Activated naive CD8-positive, alpha-beta T cell treated with anti-CD3 and anti-CD28 coated beads for 36 hours (primary cell): Measurements from ENCODE around the gene TRPV5. TPM values are rescaled to one million over a fixed set of nuclear protein-coding genes. Genes with fewer than 3 reads are reported as not detected.

ENCODE experiments used
- DNase-seq: peaks from one replicate; pipeline ENCODE4 v3.0.0; 2021
- H3K27ac Mint-ChIP-seq: one replicate; pipeline ENCODE4 v1.8.0; 2022; ENCODE audit warnings: mild to moderate bottlenecking, moderate library complexity, mixed read lengths
- H3K27me3 Mint-ChIP-seq: one replicate; pipeline ENCODE4 v1.8.0; 2022; ENCODE audit warnings: mild to moderate bottlenecking, mixed read lengths
- H3K36me3 Mint-ChIP-seq: one replicate; pipeline ENCODE4 v1.8.0; 2021; ENCODE audit warnings: mild to moderate bottlenecking, mixed read lengths
- H3K4me1 Mint-ChIP-seq: one replicate; pipeline ENCODE4 v1.8.0; 2021; ENCODE audit warnings: mixed read lengths
- H3K4me3 Mint-ChIP-seq: one replicate; pipeline ENCODE4 v1.8.0; 2022; ENCODE audit warnings: mild to moderate bottlenecking, moderate library complexity, mixed read lengths
- H3K9me3 Mint-ChIP-seq: one replicate; pipeline ENCODE4 v1.8.0; 2022; ENCODE audit warnings: mixed read lengths
- total RNA-seq, 2 experiments: library from RNA; stranded (reverse); gene quantifications; one replicate each; pipeline ENCODE4 v1.2.3, GENCODE V29; 2021

Gene TRPV5
- total RNA-seq, 2 experiments from 2014 or later, result not detected

- Mint-ChIP-seq H3K4me1 (no peaks in the 10 kb centered on the region), H3K4me3 (no peak overlapping the region), H3K27me3 (peaks cover 3% of the 10 kb centered on the region), H3K36me3 (no peaks in the 10 kb centered on the region), H3K27ac (no peak overlapping the region), H3K9me3 (no peaks in the 10 kb centered on the region)
- DNase-seq, result no peak
Observed at GRCh38 chr7:142892951-142893350, 40.6 kb downstream of the TRPV5 start.

GRCh38 chr7:142891490-142892082 lies 42.0 kb downstream of the TRPV5 start:
- DNase-seq, result no peak
- no peak overlapping the region for H3K4me3 Mint-ChIP-seq
- no peaks in the 10 kb centered on the region for H3K4me1 Mint-ChIP-seq
- H3K9me3 Mint-ChIP-seq, result no peaks in the 10 kb centered on the region
- H3K27me3 Mint-ChIP-seq, result peaks cover 3% of the 10 kb centered on the region
- no peak overlapping the region for H3K27ac Mint-ChIP-seq
- H3K36me3 Mint-ChIP-seq, result no peaks in the 10 kb centered on the region

- Mint-ChIP-seq H3K4me3 (no peak overlapping the region), H3K4me1 (no peaks in the 10 kb centered on the region), H3K27me3 (peaks cover 2% of the 10 kb centered on the region), H3K9me3 (no peaks in the 10 kb centered on the region), H3K36me3 (no peaks in the 10 kb centered on the region), H3K27ac (no peak overlapping the region)
- DNase-seq, result no peak
Observed at GRCh38 chr7:142890874-142891485, 42.6 kb downstream of the TRPV5 start.

DNA sequence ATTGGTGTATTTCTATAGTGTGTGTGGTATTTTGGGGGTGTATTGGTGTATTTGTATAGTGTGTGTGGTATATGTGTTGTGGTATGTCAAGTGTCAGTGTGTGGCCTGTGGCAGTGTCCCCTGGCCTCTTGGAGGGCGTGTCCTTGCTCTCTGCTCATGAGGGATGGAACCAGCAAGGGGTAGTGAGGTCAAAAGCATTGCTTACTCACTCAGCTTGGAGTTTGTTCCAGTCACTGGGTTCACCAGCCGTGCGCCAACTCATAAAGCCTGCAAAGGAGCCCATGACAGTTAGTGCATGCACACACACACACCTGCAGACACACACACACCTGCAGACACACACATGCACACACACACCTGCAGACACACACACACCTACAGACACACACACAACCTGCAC lies 43.7 kb downstream of the TRPV5 start:
- Mint-ChIP-seq H3K36me3 (no peaks in the 10 kb centered on the region), H3K9me3 (no peaks in the 10 kb centered on the region), H3K4me1 (no peaks in the 10 kb centered on the region), H3K27ac (no peak overlapping the region), H3K27me3 (no peaks in the 10 kb centered on the region), H3K4me3 (no peak overlapping the region)
- DNase-seq, result no peak

GRCh38 chr7:142887282-142888015 lies 46.1 kb downstream of the TRPV5 start:
- DNase-seq, result no peak
- no peaks in the 10 kb centered on the region for H3K27me3 Mint-ChIP-seq
- H3K4me3 Mint-ChIP-seq, result no peak overlapping the region
- no peak overlapping the region for H3K27ac Mint-ChIP-seq
- H3K9me3 Mint-ChIP-seq, result no peaks in the 10 kb centered on the region
- H3K4me1 Mint-ChIP-seq, result no peaks in the 10 kb centered on the region
- H3K36me3 Mint-ChIP-seq, result no peaks in the 10 kb centered on the region

DNA sequence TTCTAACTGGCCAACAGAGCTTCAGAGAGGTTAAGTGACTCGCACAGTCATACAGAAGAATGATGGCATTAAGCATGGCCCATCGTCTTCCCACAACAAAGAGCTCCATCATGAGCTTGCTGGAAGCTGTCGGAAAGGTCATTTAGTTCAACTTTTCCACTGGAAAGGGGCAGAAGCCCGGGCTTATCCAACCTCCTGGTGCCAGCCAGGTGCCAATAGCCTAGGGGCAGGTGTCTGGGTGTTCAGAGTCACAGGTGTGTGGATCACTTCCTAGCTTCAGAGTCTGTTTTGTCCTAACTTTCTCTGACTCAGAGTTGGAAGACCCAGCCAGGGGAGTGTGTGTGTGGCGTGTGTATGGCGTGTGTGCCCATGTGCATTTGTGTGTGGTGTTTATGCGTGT lies 46.7 kb downstream of the TRPV5 start:
- Mint-ChIP-seq H3K36me3 (no peaks in the 10 kb centered on the region), H3K27me3 (no peaks in the 10 kb centered on the region), H3K4me3 (no peak overlapping the region), H3K4me1 (no peaks in the 10 kb centered on the region), H3K9me3 (no peaks in the 10 kb centered on the region), H3K27ac (no peak overlapping the region)
- no peak for DNase-seq

GRCh38 chr7:142885311-142886230 lies 48.0 kb downstream of the TRPV5 start, which contains the start of gene TRPV6:
Gene TRPV6 (minus strand): TSS chr7:142885745.
- H3K4me3 Mint-ChIP-seq, result no peak within 1 kb of the TSS
- no peaks in the 10 kb centered on the region for H3K4me1 Mint-ChIP-seq
- H3K27me3 Mint-ChIP-seq, result no peaks in the 10 kb centered on the region
- no peaks in the 10 kb centered on the region for H3K9me3 Mint-ChIP-seq
- no peak for DNase-seq
- no peaks in the 10 kb centered on the region for H3K36me3 Mint-ChIP-seq
- no peak within 1 kb of the TSS for H3K27ac Mint-ChIP-seq

DNA sequence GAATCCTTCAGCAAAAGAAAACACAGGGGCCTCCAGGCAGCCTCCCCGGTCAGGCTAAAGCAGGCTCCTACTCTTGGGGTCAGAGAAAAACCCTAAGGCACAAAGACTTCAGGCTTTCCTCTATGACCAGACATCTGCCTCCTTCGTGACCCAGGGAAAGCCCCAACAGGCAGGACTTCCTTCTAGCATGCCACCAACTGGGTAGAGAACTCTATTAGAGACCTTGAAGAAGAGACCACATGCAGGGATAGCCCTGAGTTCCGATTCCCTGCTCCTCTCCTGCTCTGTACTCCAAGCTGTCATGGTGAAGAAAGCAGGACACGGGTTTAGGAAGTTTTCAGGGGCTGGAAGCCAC lies 49.3 kb downstream of the TRPV5 start:
- H3K9me3 Mint-ChIP-seq, result no peaks in the 10 kb centered on the region
- no peak overlapping the region for H3K27ac Mint-ChIP-seq
- no peak overlapping the region for H3K4me3 Mint-ChIP-seq
- no peaks in the 10 kb centered on the region for H3K27me3 Mint-ChIP-seq
- no peaks in the 10 kb centered on the region for H3K36me3 Mint-ChIP-seq
- no peaks in the 10 kb centered on the region for H3K4me1 Mint-ChIP-seq
- DNase-seq, result no peak

- no peak for DNase-seq
- no peak overlapping the region for H3K4me3 Mint-ChIP-seq
- no peaks in the 10 kb centered on the region for H3K27me3 Mint-ChIP-seq
- H3K4me1 Mint-ChIP-seq, result no peaks in the 10 kb centered on the region
- no peaks in the 10 kb centered on the region for H3K9me3 Mint-ChIP-seq
- H3K27ac Mint-ChIP-seq, result no peak overlapping the region
- H3K36me3 Mint-ChIP-seq, result no peaks in the 10 kb centered on the region
Observed at GRCh38 chr7:142883571-142884285, 49.8 kb downstream of the TRPV5 start.

DNA sequence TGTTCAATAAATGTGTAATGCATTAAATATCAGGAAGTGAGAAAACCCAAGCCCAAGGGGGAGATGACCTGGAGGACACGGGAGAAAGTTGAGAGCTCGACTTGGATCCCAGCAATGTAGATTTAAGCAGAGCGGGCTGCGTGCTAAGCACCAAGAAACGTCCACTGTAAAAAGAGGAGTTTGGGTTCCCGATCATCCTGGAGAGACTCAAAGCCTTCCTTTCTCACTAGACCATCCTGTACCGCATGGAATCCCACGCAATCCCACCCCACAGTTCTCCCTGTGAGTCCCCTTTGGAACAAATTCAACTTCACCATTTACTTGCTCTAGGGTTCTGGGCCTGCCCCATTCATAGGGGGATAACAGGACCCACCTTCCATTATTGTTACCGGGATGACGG lies 50.4 kb downstream of the TRPV5 start:
- Mint-ChIP-seq H3K27me3 (no peaks in the 10 kb centered on the region), H3K27ac (no peak overlapping the region), H3K9me3 (no peaks in the 10 kb centered on the region), H3K4me1 (no peaks in the 10 kb centered on the region), H3K4me3 (no peak overlapping the region), H3K36me3 (peaks cover 1% of the 10 kb centered on the region)
- no peak for DNase-seq

GRCh38 chr7:142882338-142882678 lies 51.2 kb downstream of the TRPV5 start:
- no peak for DNase-seq
- peaks cover 1% of the 10 kb centered on the region for H3K36me3 Mint-ChIP-seq
- no peak overlapping the region for H3K27ac Mint-ChIP-seq

DNA sequence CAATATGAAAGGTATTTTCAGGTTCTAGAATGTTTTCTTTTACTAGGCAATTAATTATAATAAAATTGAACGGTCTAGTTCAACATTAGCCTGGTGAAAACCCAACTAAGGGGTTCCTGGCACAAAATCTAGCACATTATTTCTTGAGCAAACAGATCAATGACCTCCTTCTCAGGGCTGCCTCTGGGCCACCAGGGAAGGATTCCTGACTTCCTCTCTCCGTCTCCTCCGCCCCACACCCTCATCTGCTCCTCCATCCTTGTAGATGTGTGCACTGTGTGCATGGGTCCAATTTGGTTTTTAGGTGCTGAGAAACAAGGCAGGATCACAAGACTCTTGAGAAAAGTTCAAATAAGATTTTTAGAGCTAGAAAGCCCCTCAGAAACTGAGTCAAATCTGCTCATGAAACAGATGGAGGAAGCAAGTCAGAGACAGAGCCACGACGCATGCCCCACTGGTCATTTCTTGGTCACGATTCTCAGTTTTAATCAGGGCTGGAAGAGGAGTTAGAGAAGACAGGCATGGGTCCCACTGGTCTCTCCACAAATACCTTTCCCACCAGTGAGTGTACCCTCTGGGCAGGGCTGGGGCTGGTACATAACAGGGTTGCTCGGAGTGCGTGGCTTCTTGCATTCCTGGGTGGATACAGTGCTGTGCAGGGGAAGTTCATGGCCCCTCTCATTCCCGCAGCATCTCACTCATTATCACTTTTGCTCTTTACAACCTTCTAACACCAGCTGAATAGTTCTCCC lies 51.8 kb downstream of the TRPV5 start:
- H3K36me3 Mint-ChIP-seq, result peaks cover 1% of the 10 kb centered on the region
- H3K27me3 Mint-ChIP-seq, result no peaks in the 10 kb centered on the region
- H3K9me3 Mint-ChIP-seq, result no peaks in the 10 kb centered on the region
- H3K27ac Mint-ChIP-seq, result no peak overlapping the region
- DNase-seq, result no peak
- no peak overlapping the region for H3K4me3 Mint-ChIP-seq
- no peaks in the 10 kb centered on the region for H3K4me1 Mint-ChIP-seq

More at GRCh38 chr7:142882338-142882678, 51.2 kb downstream of the TRPV5 start:
- no peak overlapping the region for H3K4me3 Mint-ChIP-seq
- no peaks in the 10 kb centered on the region for H3K27me3 Mint-ChIP-seq
- H3K4me1 Mint-ChIP-seq, result no peaks in the 10 kb centered on the region
- H3K9me3 Mint-ChIP-seq, result no peaks in the 10 kb centered on the region

GRCh38 chr7:142880876-142881505 lies 52.6 kb downstream of the TRPV5 start:
- H3K27me3 Mint-ChIP-seq, result no peaks in the 10 kb centered on the region

DNA sequence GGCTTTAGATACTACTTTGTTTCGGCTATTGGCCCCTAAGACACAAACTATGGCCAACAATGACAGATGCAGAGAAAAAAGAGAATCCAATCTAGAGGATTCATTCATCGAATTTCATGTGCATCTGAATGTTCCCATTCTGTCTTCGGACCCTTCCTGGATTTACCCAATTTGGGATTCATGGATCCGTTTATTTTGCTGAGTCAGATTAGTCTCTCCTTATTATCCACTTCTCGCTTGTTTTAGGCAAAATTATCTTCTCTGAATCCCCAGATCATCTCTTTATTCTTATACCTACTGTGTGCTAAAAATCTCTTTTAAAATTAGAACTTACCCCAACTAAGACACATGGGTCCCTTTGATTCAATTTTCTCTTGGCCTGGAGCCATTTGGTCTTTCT lies 54.5 kb downstream of the TRPV5 start:
- H3K36me3 Mint-ChIP-seq, result peaks cover 1% of the 10 kb centered on the region
- H3K27ac Mint-ChIP-seq, result no peak overlapping the region
- H3K4me1 Mint-ChIP-seq, result no peaks in the 10 kb centered on the region
- no peak for DNase-seq
- H3K9me3 Mint-ChIP-seq, result no peaks in the 10 kb centered on the region
- no peaks in the 10 kb centered on the region for H3K27me3 Mint-ChIP-seq
- no peak overlapping the region for H3K4me3 Mint-ChIP-seq

More at GRCh38 chr7:142880876-142881505, 52.6 kb downstream of the TRPV5 start:
- H3K4me1 Mint-ChIP-seq, result no peaks in the 10 kb centered on the region
- H3K27ac Mint-ChIP-seq, result no peak overlapping the region
- no peaks in the 10 kb centered on the region for H3K9me3 Mint-ChIP-seq
- no peak overlapping the region for H3K4me3 Mint-ChIP-seq
- peaks cover 1% of the 10 kb centered on the region for H3K36me3 Mint-ChIP-seq
- peak; percentile 38 for DNase-seq
